ENCODE data around the gene CLDN7.
A peak's percentile ranks its signal among the peaks of the same experiment; 100 is the strongest.

CLDN7 gene

DNA sequence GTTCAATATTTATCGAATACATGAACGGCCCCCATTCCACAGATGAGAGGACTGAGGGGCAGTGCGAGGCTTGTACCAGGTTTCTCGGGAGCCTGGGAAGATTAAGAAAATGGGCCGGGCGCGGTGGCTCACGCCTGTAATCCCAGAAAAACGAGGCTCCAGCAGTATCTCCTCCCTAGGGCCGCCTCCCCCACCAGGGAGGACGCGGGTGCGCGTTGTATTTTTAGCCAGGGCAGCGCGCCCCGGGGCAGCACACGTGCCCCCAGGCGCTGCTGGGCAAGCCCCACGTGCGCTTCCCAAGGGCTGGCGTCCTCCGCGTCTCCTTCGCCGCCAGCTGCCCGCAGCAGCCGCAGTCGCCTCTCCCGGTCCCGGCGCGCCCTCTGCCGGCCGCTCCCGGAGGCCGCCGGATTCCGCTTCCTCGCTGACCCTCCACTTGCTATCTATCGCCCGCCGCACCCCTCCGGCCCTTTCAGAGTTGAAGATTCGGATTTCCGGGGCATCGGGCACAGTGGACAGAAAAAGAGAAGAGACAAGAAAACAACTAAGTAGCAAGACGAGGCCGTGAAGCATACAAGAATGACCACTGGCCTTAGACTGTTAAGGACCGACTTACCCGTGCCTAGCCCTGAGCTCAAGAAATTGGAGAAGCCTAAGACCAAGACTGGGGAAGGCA, 34.0 kb upstream of the CLDN7 start:
- peak; percentile 92 for ATAC-seq
- TF ChIP-seq, protein P1, sequence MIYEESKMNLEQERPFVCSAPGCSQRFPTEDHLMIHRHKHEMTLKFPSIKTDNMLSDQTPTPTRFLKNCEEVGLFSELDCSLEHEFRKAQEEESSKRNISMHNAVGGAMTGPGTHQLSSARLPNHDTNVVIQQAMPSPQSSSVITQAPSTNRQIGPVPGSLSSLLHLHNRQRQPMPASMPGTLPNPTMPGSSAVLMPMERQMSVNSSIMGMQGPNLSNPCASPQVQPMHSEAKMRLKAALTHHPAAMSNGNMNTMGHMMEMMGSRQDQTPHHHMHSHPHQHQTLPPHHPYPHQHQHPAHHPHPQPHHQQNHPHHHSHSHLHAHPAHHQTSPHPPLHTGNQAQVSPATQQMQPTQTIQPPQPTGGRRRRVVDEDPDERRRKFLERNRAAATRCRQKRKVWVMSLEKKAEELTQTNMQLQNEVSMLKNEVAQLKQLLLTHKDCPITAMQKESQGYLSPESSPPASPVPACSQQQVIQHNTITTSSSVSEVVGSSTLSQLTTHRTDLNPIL (CRISPR knock-in tag; IDR thresholded peaks at IDR 0.05; ENCODE audit: low read depth): no peak
- TF ChIP-seq ZNF70 (CRISPR knock-in tag; IDR thresholded peaks at IDR 0.05): no peak
- TF ChIP-seq SNAI2 (CRISPR knock-in tag; IDR thresholded peaks at IDR 0.05): no peak
- no peak for TF ChIP-seq ZNF8 (CRISPR knock-in tag; IDR thresholded peaks at IDR 0.05)
- no peak for TF ChIP-seq ISL1 (CRISPR knock-in tag; IDR thresholded peaks at IDR 0.05)
- TF ChIP-seq TOX (CRISPR knock-in tag; IDR thresholded peaks at IDR 0.05; ENCODE audit: borderline replicate concordance): no peak

DNA sequence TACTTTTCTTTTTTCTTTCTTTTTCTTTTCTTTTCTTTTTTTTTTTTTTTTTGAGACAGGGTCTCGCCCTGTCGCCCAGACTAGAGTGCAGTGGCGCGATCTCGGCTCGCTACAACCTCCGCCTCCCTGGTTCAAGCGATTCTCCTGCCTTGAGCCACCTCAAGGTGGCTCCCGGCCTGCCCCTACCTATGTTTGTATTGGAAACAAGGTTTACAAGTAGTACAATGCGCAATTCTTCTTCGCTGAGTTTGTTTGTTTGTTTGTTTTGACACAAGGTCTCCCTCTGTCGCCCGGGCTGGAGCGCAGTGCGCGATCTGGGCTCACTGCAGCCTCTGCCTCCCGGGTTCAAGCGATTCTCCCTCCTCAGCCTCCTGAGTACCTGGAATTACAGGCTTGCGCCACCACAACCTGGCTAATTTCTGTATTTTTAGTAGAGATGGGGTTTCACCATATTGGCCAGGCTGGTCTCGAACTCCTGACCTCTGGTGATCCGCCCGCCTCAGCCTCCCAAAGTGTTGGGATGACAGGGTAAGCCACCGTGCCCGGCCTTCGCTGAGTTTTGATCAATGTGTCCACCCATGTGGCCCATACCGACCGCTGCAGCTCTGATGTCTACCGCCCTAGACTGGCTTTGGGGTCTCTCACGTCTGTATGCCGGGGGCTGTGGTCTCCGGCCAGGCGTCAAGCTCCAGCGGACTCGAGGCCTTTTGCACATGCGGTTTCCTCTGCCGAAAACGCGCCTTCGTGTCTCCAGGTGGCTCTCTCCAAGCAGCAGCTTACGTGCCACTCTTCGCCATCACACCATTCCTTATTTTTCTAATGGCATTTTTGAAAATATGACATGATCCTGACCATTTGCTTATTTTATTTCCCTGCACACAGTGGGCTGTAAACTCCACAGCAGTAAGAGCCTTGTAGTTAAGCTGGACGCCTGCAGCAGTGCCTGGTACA, 33.2 kb upstream of the CLDN7 start:
- no peak for ATAC-seq

DNA sequence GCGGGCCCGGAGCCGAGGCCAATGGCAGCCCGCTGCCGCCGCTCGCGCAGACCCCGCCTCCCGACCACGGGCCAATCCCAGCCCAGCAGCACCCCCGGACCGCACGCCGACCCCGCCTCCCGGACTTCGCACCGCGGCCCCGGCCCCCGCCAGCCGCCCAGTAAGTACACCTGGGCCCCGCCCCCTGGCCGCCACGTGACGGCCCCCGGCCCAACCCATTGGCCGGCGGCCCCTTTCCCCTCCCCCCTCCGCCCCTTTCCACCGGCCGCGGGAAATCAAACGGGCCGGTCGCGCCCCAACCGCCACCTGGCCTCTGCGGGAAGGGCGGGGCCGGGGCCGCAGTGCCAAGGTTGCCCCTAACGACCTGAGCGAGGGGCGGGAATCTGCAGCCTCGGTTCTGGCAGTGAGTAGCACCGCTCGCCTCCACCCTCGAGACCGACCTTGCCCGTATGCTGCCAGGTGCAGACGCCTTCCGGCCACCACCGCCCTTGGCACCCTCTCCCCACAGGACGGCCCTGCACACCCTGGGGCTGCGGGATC, 32.4 kb upstream of the CLDN7 start, which contains the start of gene YBX2:
TSS of gene YBX2 (minus strand) at position 26 of the 540 bp plus-strand sequence. CDS start 139 bp downstream, outside the sequence.
- peak; percentile 58 for ATAC-seq
- TF ChIP-seq SNAI2 (CRISPR knock-in tag; IDR thresholded peaks at IDR 0.05) (no peak), ZFP3 (CRISPR knock-in tag; IDR thresholded peaks at IDR 0.05) (no peak), OSR1 (CRISPR knock-in tag; IDR thresholded peaks at IDR 0.05) (no peak), ISL1 (CRISPR knock-in tag; IDR thresholded peaks at IDR 0.05) (no peak), ZC3H10 (CRISPR knock-in tag; IDR thresholded peaks at IDR 0.05) (no peak), TCF4 (CRISPR knock-in tag; IDR thresholded peaks at IDR 0.05; ENCODE audit: borderline replicate concordance) (no peak), GLIS3 (CRISPR knock-in tag; IDR thresholded peaks at IDR 0.05) (no peak), ZNF70 (CRISPR knock-in tag; IDR thresholded peaks at IDR 0.05) (no peak), RARB (CRISPR knock-in tag; IDR thresholded peaks at IDR 0.05) (no peak), ZNF565 (CRISPR knock-in tag; conservative IDR thresholded peaks at IDR 0.05; ENCODE audit: low read depth) (no peak)
- TF ChIP-seq, protein P2, sequence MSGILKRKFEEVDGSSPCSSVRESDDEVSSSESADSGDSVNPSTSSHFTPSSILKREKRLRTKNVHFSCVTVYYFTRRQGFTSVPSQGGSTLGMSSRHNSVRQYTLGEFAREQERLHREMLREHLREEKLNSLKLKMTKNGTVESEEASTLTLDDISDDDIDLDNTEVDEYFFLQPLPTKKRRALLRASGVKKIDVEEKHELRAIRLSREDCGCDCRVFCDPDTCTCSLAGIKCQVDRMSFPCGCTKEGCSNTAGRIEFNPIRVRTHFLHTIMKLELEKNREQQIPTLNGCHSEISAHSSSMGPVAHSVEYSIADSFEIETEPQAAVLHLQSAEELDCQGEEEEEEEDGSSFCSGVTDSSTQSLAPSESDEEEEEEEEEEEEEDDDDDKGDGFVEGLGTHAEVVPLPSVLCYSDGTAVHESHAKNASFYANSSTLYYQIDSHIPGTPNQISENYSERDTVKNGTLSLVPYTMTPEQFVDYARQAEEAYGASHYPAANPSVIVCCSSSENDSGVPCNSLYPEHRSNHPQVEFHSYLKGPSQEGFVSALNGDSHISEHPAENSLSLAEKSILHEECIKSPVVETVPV (CRISPR knock-in tag; IDR thresholded peaks at IDR 0.05): no peak
- TF ChIP-seq, protein P3, sequence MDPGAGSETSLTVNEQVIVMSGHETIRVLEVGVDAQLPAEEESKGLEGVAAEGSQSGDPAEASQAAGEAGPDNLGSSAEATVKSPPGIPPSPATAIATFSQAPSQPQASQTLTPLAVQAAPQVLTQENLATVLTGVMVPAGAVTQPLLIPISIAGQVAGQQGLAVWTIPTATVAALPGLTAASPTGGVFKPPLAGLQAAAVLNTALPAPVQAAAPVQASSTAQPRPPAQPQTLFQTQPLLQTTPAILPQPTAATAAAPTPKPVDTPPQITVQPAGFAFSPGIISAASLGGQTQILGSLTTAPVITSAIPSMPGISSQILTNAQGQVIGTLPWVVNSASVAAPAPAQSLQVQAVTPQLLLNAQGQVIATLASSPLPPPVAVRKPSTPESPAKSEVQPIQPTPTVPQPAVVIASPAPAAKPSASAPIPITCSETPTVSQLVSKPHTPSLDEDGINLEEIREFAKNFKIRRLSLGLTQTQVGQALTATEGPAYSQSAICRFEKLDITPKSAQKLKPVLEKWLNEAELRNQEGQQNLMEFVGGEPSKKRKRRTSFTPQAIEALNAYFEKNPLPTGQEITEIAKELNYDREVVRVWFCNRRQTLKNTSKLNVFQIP (CRISPR knock-in tag; IDR thresholded peaks at IDR 0.05; ENCODE audit: borderline replicate concordance, low read depth): no peak

More for the DNA sequence above, 33.2 kb upstream of the CLDN7 start:
- TF ChIP-seq, protein P1 (CRISPR knock-in tag; IDR thresholded peaks at IDR 0.05; ENCODE audit: low read depth): no peak
- TF ChIP-seq ZFP3 (CRISPR knock-in tag; IDR thresholded peaks at IDR 0.05) (no peak), ZNF70 (CRISPR knock-in tag; IDR thresholded peaks at IDR 0.05) (no peak), ESRRG (CRISPR knock-in tag; IDR thresholded peaks at IDR 0.05) (no peak), GLIS3 (CRISPR knock-in tag; IDR thresholded peaks at IDR 0.05) (no peak), ZNF8 (CRISPR knock-in tag; IDR thresholded peaks at IDR 0.05) (no peak)
- TF ChIP-seq, protein P3 (CRISPR knock-in tag; IDR thresholded peaks at IDR 0.05; ENCODE audit: borderline replicate concordance, low read depth): no peak

Measured in SK-N-SH treated with all-trans-retinoic acid at 6 μM for 48 hours (cell line).